K562 (cell line): ENCODE data around the gene ARRB2. TPM values are rescaled to one million over a fixed set of nuclear protein-coding genes. Genes with fewer than 3 reads are reported as not detected.

Source experiments
- BMI1 ChIP-seq: fragments of 150-350 bp; IDR thresholded peaks from 2 replicates; pipeline ENCODE4 v1.6.1; 2014; ENCODE audit warnings: low read length
- GATAD2A ChIP-seq: fragments of 450-650 bp; IDR thresholded peaks from 2 replicates; pipeline ENCODE4 v1.6.1; 2017
- HNRNPL ChIP-seq: fragments of 200-400 bp; formaldehyde crosslinking; IDR thresholded peaks from 2 replicates; pipeline ENCODE4 v1.6.1; 2017; ENCODE audit warnings: low read depth, mild to moderate bottlenecking, low read length
- JUND ChIP-seq, 2 experiments: IDR thresholded peaks; 2 replicates in 1 of 2; 3 replicates in 1 of 2; pipeline ENCODE4 v1.6.1; 2011; ENCODE audit warnings: borderline replicate concordance in 2 of 2, low read depth in 2 of 2, low read length in 2 of 2, improper control_type of control experiment in 1 of 2, missing biosample characterization in 1 of 2, missing genetic modification characterization in 1 of 2, missing genetic modification reagents in 1 of 2
- PRPF4 ChIP-seq: fragments of 200-400 bp; formaldehyde crosslinking; IDR thresholded peaks from one replicate; pipeline ENCODE4 v1.6.1; 2017; ENCODE audit warnings: low read length, low read depth, mild to moderate bottlenecking; ENCODE audit not compliant: insufficient read depth, poor library complexity, severe bottlenecking
- TEAD1 ChIP-seq, 2 experiments: fragments of 450-650 bp in 1 of 2; sonication (generic) in 1 of 2; formaldehyde crosslinking; IDR thresholded peaks; 2 replicates each; pipeline versions ENCODE4 v1.4.0 to v1.8.0; 2020 to 2022; ENCODE audit warnings: mild to moderate bottlenecking in 2 of 2, missing genetic modification reagents in 1 of 2
- ZFX ChIP-seq: sonication (generic); formaldehyde crosslinking; IDR thresholded peaks from 2 replicates; pipeline ENCODE4 v1.8.0; 2022; ENCODE audit warnings: mild to moderate bottlenecking, missing genetic modification reagents, moderate library complexity
- ZNF3 ChIP-seq: fragments of 250-450 bp; sonication (Bioruptor Pico); IDR thresholded peaks from 2 replicates; pipeline ENCODE4 v1.5.0; 2021; ENCODE audit warnings: mild to moderate bottlenecking, moderate library complexity
- ZNF584 ChIP-seq: fragments of 200-800 bp; sonication (Bioruptor generic); IDR thresholded peaks from 2 replicates; pipeline ENCODE4 v1.6.1; 2016; ENCODE audit warnings: low read depth, mild to moderate bottlenecking, missing genetic modification characterization, missing compliant biosample characterization
- polyA plus RNA-seq, 8 experiments: library from polyadenylated mRNA; depleted of rRNA in 4 of 8; stranded (reverse) in 5 of 8; unstranded in 3 of 8; fragments of >200 nt; fragmentation: Nextera tagmentation in 2 of 8; fragmentation: Illumina TruSeq in 1 of 8; extraction: Ambion mirVana in 2 of 8; extraction: Trizol in 1 of 8; gene quantifications; 2 replicates each; pipeline versions ENCODE4 v1.2.1 to v1.2.3, GENCODE V29; 2011 to 2014; ENCODE audit warnings: inconsistent platforms in 1 of 8, missing spikeins in 1 of 8
- total RNA-seq, 7 experiments: library from RNA; depleted of rRNA in 6 of 7; stranded (reverse); fragments of >200 nt in 6 of 7; fragmentation: Illumina TruSeq in 2 of 7; extraction: Trizol in 2 of 7; gene quantifications; 2 replicates each; pipeline versions ENCODE4 v1.2.1 to v1.2.3, GENCODE V29; 2011 to 2021; ENCODE audit warnings: low replicate concordance in 1 of 7
- TF ChIP-seq, protein P1 (sequence below), 2 experiments: IDR thresholded peaks; 2 replicates each; pipeline ENCODE4 v1.6.1; 2012; ENCODE audit warnings: improper control_type of control experiment in 2 of 2, low read depth in 2 of 2, low read length in 2 of 2, borderline replicate concordance in 1 of 2
- TF ChIP-seq, protein P2 (sequence below): fragments of 250-450 bp; sonication (Bioruptor Pico); IDR thresholded peaks from 2 replicates; pipeline ENCODE4 v1.4.0; 2020; ENCODE audit warnings: mild to moderate bottlenecking, moderate library complexity
- TF ChIP-seq, protein P3 (sequence below), 2 experiments: fragments of 250-450 bp in 1 of 2; fragments of 450-650 bp in 1 of 2; sonication (Bioruptor Pico) in 1 of 2; IDR thresholded peaks; 2 replicates each; pipeline versions ENCODE4 v1.6.1 to v1.8.0; 2016 to 2021; ENCODE audit warnings: mild to moderate bottlenecking in 2 of 2, moderate library complexity in 2 of 2, missing compliant biosample characterization in 1 of 2, missing genetic modification characterization in 1 of 2

Gene ARRB2
- total and polyA plus RNA-seq, 9 of the 15 experiments (the other 6 are each of a cell fraction or from before 2014, with no cell fraction given) = 0.79 to 15.3 (median 8.8) TPM

DNA sequence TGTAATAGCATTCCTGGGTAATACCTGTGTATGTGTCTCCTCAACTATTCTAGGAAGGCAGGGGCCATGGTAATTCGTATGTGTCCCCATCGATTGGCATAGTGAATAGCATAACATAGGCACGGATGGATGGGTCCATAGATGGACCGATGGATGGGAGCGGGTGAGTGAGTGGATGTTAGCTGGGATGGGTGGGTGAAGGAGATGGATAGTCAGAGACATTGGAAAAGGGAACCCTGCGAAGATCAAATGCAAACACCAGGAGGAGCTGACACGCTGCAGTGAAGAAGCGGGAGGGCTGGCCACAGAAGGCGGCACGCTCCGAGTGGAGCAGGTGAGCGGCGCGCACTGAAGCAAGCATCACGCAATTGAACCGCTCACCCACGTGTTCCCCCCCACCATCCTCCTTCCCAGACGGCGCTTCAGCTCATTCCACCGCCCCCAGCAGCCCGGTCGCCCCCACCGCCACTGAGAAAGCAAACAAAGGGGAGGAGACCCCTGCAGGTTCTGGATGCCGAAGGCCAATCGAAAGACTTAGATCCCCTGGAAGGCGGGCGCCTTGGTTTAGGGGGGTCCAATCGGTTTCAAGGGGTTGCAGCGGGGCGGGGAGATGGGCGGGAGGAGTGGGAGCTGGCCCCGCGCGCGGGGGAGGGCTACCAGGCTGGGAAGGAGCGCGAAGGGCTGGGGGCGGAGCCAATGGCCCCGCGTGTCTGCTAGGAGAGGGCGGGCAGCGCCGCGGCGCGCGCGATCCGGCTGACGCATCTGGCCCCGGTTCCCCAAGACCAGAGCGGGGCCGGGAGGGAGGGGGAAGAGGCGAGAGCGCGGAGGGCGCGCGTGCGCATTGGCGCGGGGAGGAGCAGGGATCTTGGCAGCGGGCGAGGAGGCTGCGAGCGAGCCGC lies at the start of gene ARRB2 (continued):
- TF ChIP-seq GATAD2A (no peak), PRPF4 (no peak), TEAD1 (CRISPR knock-in tag; IDR thresholded peaks at IDR 0.05) (peak in 1 of 2 experiments; percentile 26; a peak in 2 of 4 replicates), HNRNPL (0 out of 2 replicates have a peak, but pooled peaks have one; percentile 26), ZNF3 (CRISPR knock-in tag) (no peak), BMI1 (no peak), JUND (IDR thresholded peaks at IDR 0.05; ENCODE audit: borderline replicate concordance, low read depth, low read length) (peak; percentile 34; the same call in 1 of the 2 replicates), JUND (tag; IDR thresholded peaks at IDR 0.05; ENCODE audit: borderline replicate concordance, low read depth, low read length) (no peak; the same call in 2 of the 3 replicates), ZNF584 (CRISPR knock-in tag) (no peak), ZFX (CRISPR knock-in tag) (0 out of 2 replicates have a peak, but pooled peaks have one; percentile 8)
- TF ChIP-seq, protein P1, sequence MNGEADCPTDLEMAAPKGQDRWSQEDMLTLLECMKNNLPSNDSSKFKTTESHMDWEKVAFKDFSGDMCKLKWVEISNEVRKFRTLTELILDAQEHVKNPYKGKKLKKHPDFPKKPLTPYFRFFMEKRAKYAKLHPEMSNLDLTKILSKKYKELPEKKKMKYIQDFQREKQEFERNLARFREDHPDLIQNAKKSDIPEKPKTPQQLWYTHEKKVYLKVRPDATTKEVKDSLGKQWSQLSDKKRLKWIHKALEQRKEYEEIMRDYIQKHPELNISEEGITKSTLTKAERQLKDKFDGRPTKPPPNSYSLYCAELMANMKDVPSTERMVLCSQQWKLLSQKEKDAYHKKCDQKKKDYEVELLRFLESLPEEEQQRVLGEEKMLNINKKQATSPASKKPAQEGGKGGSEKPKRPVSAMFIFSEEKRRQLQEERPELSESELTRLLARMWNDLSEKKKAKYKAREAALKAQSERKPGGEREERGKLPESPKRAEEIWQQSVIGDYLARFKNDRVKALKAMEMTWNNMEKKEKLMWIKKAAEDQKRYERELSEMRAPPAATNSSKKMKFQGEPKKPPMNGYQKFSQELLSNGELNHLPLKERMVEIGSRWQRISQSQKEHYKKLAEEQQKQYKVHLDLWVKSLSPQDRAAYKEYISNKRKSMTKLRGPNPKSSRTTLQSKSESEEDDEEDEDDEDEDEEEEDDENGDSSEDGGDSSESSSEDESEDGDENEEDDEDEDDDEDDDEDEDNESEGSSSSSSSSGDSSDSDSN (IDR thresholded peaks at IDR 0.05; ENCODE audit: borderline replicate concordance in 1 of 2, low read depth in 2 of 2, low read length in 2 of 2) = no peak
- TF ChIP-seq, protein P2, sequence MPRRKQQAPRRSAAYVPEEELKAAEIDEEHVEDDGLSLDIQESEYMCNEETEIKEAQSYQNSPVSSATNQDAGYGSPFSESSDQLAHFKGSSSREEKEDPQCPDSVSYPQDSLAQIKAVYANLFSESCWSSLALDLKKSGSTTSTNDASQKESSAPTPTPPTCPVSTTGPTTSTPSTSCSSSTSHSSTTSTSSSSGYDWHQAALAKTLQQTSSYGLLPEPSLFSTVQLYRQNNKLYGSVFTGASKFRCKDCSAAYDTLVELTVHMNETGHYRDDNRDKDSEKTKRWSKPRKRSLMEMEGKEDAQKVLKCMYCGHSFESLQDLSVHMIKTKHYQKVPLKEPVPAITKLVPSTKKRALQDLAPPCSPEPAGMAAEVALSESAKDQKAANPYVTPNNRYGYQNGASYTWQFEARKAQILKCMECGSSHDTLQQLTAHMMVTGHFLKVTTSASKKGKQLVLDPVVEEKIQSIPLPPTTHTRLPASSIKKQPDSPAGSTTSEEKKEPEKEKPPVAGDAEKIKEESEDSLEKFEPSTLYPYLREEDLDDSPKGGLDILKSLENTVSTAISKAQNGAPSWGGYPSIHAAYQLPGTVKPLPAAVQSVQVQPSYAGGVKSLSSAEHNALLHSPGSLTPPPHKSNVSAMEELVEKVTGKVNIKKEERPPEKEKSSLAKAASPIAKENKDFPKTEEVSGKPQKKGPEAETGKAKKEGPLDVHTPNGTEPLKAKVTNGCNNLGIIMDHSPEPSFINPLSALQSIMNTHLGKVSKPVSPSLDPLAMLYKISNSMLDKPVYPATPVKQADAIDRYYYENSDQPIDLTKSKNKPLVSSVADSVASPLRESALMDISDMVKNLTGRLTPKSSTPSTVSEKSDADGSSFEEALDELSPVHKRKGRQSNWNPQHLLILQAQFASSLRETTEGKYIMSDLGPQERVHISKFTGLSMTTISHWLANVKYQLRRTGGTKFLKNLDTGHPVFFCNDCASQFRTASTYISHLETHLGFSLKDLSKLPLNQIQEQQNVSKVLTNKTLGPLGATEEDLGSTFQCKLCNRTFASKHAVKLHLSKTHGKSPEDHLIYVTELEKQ (CRISPR knock-in tag) = no peak
- TF ChIP-seq, protein P3, sequence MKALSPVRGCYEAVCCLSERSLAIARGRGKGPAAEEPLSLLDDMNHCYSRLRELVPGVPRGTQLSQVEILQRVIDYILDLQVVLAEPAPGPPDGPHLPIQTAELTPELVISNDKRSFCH (CRISPR knock-in tag; IDR thresholded peaks at IDR 0.05) = no peak
- TF ChIP-seq, protein P3 (tag; IDR thresholded peaks at IDR 0.05) = no peak
